Glutamatergic neuron (in vitro differentiated cells): Measurements from ENCODE around the gene TENT5C. TPM values are rescaled to one million over a fixed set of nuclear protein-coding genes. Genes with fewer than 3 reads are reported as not detected.

Source experiments
- DNase-seq: peaks from one replicate; pipeline ENCODE4 v3.0.0; 2022
- H3K27ac Mint-ChIP-seq: one replicate; pipeline ENCODE4 v1.8.0; 2020; ENCODE audit warnings: mild to moderate bottlenecking, mixed read lengths, inconsistent platforms; ENCODE audit not compliant: unreplicated experiment
- H3K27me3 Mint-ChIP-seq: one replicate; pipeline ENCODE4 v1.8.0; 2020; ENCODE audit warnings: mild to moderate bottlenecking, moderate library complexity, mixed read lengths, inconsistent platforms; ENCODE audit not compliant: unreplicated experiment
- H3K36me3 Mint-ChIP-seq: one replicate; pipeline ENCODE4 v1.8.0; 2020; ENCODE audit warnings: mild to moderate bottlenecking, mixed read lengths, inconsistent platforms; ENCODE audit not compliant: unreplicated experiment
- H3K4me1 Mint-ChIP-seq: one replicate; pipeline ENCODE4 v1.8.0; 2020; ENCODE audit warnings: mild to moderate bottlenecking, low read depth, mixed read lengths, inconsistent platforms; ENCODE audit not compliant: unreplicated experiment
- H3K4me3 Mint-ChIP-seq: one replicate; pipeline ENCODE4 v1.8.0; 2020; ENCODE audit warnings: mild to moderate bottlenecking, mixed read lengths, inconsistent platforms; ENCODE audit not compliant: unreplicated experiment
- H3K9me3 Mint-ChIP-seq: one replicate; pipeline ENCODE4 v1.8.0; 2020; ENCODE audit warnings: mild to moderate bottlenecking, moderate library complexity, mixed read lengths, inconsistent platforms; ENCODE audit not compliant: unreplicated experiment
- total RNA-seq: library from RNA; stranded (reverse); fragmentation: NEBNext Ultra II Directional; extraction: Animal tissue kit (Norgen Biotek cat#: 25700); gene quantifications from one replicate; pipeline ENCODE4 v1.2.1, GENCODE V29; 2021; ENCODE audit not compliant: unreplicated experiment
- TF ChIP-seq, protein P1 (sequence below): fragments of 200-600 bp; sonication (generic); IDR thresholded peaks from one replicate; pipeline ENCODE4 v1.5.0; 2021; ENCODE audit not compliant: partially characterized antibody, unreplicated experiment

The TENT5C gene
- total RNA-seq, 1 donor from 2014 or later: 0.27 TPM

DNA sequence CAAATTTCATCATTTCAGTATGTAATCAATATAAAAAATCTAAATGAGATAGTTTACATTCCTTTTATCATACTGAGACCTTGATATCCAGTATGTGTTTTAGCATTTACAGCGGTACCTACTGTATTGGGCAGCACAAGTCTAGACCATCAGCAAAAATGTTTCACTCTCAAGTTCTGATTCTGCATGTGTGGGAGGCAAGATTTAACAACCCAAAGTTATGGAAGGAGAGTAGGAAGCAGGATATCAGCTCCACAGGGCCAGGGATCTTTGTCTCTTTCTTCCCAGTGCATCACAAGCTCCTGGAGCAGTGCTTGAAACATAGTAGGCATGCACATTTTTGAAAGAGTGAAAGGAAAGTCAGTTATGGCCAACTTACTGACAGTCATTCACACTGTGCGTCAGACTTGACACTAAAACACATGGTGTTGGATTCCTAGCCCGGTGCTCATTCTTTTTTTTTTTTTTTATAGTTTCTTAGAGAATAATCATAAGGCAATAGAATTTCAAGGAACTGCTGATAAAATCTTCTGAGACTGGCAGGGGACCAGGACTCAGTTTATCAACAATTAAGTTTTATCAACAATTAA lies 6.1 kb downstream of the TENT5C start:
- no peaks in the 10 kb centered on the region for H3K4me1 Mint-ChIP-seq
- DNase-seq: no peak
- no peak overlapping the region for H3K4me3 Mint-ChIP-seq
- H3K36me3 Mint-ChIP-seq: no peaks in the 10 kb centered on the region
- H3K27ac Mint-ChIP-seq: no peak overlapping the region
- peaks cover 5% of the 10 kb centered on the region for H3K27me3 Mint-ChIP-seq
- TF ChIP-seq, protein P1, sequence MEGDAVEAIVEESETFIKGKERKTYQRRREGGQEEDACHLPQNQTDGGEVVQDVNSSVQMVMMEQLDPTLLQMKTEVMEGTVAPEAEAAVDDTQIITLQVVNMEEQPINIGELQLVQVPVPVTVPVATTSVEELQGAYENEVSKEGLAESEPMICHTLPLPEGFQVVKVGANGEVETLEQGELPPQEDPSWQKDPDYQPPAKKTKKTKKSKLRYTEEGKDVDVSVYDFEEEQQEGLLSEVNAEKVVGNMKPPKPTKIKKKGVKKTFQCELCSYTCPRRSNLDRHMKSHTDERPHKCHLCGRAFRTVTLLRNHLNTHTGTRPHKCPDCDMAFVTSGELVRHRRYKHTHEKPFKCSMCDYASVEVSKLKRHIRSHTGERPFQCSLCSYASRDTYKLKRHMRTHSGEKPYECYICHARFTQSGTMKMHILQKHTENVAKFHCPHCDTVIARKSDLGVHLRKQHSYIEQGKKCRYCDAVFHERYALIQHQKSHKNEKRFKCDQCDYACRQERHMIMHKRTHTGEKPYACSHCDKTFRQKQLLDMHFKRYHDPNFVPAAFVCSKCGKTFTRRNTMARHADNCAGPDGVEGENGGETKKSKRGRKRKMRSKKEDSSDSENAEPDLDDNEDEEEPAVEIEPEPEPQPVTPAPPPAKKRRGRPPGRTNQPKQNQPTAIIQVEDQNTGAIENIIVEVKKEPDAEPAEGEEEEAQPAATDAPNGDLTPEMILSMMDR: no peak
- peaks cover 2% of the 10 kb centered on the region for H3K9me3 Mint-ChIP-seq

DNA sequence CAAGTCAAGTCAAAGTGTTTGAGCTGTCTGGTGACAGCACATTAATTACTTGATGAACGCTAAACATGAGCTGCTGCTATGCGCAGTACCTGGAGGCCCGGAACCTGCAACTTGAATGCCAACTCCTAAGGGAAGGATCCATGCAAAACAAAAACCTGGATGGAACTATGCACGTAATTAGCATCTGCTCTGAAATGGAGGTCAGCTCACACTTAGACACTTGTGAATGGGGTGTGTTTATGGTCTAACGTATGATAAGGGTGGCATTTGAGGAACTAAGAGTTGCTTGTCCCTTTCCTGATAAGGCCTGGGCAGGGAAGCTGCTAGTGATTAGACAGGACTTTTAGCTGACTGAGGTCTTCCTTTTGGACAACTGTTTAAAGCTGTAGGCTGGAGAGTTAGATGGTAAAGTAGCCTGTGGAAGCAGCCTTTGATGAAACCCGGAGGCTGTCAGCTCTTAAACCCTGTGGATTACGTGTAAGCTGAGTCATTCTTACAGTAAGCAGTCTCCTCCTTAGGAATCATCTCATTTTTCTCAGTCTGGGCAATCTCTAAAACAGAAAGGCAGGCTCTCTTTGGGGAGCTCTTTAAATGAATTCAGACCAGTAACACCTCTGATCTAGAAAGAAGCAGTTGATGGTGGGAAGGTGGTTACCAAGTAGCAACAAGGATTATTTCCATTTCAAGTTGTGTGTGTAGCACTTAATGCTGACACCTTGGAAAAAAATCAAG lies 6.8 kb downstream of the TENT5C start:
- Mint-ChIP-seq H3K4me1 (no peaks in the 10 kb centered on the region), H3K27ac (no peak overlapping the region), H3K9me3 (peaks cover 2% of the 10 kb centered on the region), H3K27me3 (peaks cover 2% of the 10 kb centered on the region), H3K4me3 (no peak overlapping the region), H3K36me3 (no peaks in the 10 kb centered on the region)
- DNase-seq: no peak
- TF ChIP-seq, protein P1: no peak

DNA sequence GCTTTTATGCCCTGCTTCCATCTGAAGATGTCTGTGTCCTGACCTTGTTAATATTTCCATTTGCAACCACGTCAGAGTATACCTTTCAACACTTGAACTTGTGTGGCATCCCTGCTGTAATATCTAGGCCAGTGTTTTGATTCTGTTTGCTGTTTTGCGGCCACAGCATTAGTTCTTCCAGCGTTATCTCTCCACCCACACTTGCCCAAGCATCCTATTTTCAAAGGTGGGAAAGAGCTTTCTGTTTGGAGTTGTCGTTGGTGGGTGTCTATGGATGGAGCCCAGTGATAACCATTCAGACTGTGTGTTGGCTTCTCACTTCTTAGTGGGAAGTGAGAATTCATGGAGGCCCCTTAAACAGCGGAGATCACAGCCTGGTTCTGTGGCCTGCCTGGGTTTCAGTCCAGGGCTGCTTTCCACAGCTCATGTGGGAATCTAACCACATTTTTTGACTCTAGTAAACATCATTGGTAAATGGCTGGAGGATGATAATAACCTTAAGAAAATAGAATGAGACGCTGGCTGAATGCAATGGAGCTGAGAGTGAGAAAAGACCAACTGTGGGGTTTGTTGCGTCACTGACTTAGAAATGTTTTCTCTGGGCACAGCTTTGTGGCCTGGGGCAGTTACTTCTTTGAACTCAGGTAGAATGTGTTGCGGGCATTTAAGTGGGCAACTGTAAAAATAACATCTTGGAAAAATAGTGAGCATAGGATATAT lies 7.6 kb downstream of the TENT5C start:
- peaks cover 2% of the 10 kb centered on the region for H3K27me3 Mint-ChIP-seq
- no peaks in the 10 kb centered on the region for H3K36me3 Mint-ChIP-seq
- no peaks in the 10 kb centered on the region for H3K4me1 Mint-ChIP-seq
- DNase-seq: no peak
- TF ChIP-seq, protein P1: no peak
- no peak overlapping the region for H3K27ac Mint-ChIP-seq
- no peak overlapping the region for H3K4me3 Mint-ChIP-seq
- peaks cover 2% of the 10 kb centered on the region for H3K9me3 Mint-ChIP-seq

DNA sequence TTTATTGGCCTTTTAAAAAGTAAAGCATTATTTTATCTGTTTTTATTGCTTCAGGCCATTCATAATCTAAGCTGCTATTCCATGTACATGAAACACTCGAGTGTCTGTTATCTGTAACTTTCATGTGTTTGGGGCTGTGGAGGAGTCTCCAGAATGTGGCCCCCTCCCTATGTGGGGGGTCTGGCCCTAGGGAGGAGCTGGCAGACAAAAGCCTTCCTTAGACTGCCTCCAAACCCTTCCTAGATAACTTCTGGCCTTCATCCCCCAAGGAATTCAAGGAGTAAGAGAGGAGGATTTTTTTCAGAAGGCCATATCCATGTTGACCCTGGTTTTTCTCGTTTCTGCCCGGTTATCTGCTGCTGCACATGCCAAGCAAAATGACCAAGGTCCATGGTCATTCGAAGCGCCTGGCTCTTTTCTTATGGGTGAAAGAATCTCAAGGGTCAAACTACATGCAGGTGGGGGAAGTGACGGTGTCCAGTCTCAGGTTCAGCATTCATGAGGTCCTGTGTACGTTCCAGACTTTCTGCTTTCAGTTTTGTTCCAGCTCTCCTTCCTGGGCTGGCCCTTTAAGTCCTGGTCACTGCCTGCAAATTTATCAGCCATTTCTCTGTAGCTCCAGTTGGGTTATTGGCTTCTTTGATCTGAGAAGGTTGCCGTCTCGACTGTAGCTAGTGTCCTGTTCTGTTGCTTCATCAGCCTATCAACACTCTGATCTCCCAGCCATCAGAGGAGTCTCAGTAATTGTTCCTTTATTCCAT lies 8.3 kb downstream of the TENT5C start:
- Mint-ChIP-seq H3K9me3 (no peaks in the 10 kb centered on the region), H3K27me3 (peaks cover 2% of the 10 kb centered on the region), H3K4me1 (no peaks in the 10 kb centered on the region), H3K27ac (no peak overlapping the region), H3K4me3 (no peak overlapping the region), H3K36me3 (no peaks in the 10 kb centered on the region)
- TF ChIP-seq, protein P1: no peak
- DNase-seq: no peak
